ENCODE measurements around the gene BLOC1S4.
"Not testable (repeated sequence)": the region's sequence is repeated elsewhere in the genome, so short reads cannot be mapped to it uniquely, and the experiment has no call there.

BLOC1S4 gene

GRCh38 chr4:6742507-6742906 lies 26.5 kb downstream of the BLOC1S4 start:
- DNase-seq (ENCODE audit: low read depth): no peak

GRCh38 chr4:6742989-6743388 lies 27.0 kb downstream of the BLOC1S4 start:
- DNase-seq (ENCODE audit: low read depth): no peak

GRCh38 chr4:6746721-6747293 lies 30.8 kb downstream of the BLOC1S4 start:
- DNase-seq (ENCODE audit: low read depth): no peak

- no peak for DNase-seq (ENCODE audit: low read depth)
Observed at GRCh38 chr4:6747294-6748051, 31.5 kb downstream of the BLOC1S4 start.

GRCh38 chr4:6748286-6748685 lies 32.3 kb downstream of the BLOC1S4 start:
- DNase-seq (ENCODE audit: low read depth): no peak

GRCh38 chr4:6749340-6750171 lies 33.6 kb downstream of the BLOC1S4 start:
- DNase-seq (ENCODE audit: low read depth): no peak

GRCh38 chr4:6750286-6751221 lies 34.6 kb downstream of the BLOC1S4 start:
- DNase-seq (ENCODE audit: low read depth): no peak

- DNase-seq (ENCODE audit: low read depth): no peak
Observed at GRCh38 chr4:6751611-6752485, 35.9 kb downstream of the BLOC1S4 start.

- DNase-seq (ENCODE audit: low read depth): no peak
Observed at GRCh38 chr4:6752486-6752829, 36.5 kb downstream of the BLOC1S4 start.

- no peak for DNase-seq (ENCODE audit: low read depth)
Observed at GRCh38 chr4:6753103-6753560, 37.2 kb downstream of the BLOC1S4 start.

GRCh38 chr4:6753891-6754290 lies 37.9 kb downstream of the BLOC1S4 start:
- no peak for DNase-seq (ENCODE audit: low read depth)

- no peak for DNase-seq (ENCODE audit: low read depth)
Observed at GRCh38 chr4:6754481-6755087, 38.6 kb downstream of the BLOC1S4 start.

GRCh38 chr4:6755088-6755753 lies 39.2 kb downstream of the BLOC1S4 start:
- no peak for DNase-seq (ENCODE audit: low read depth)

- not testable (repeated sequence) for DNase-seq (ENCODE audit: low read depth)
Observed at GRCh38 chr4:6756345-6756744, 40.4 kb downstream of the BLOC1S4 start.

GRCh38 chr4:6758728-6759127 lies 42.8 kb downstream of the BLOC1S4 start:
- DNase-seq (ENCODE audit: low read depth): no peak

GRCh38 chr4:6760865-6761264 lies 44.9 kb downstream of the BLOC1S4 start:
- DNase-seq (ENCODE audit: low read depth): no peak

GRCh38 chr4:6761649-6762615 lies 46.0 kb downstream of the BLOC1S4 start:
- DNase-seq (ENCODE audit: low read depth): no peak

- DNase-seq (ENCODE audit: low read depth): no peak
Observed at GRCh38 chr4:6763330-6763851, 47.4 kb downstream of the BLOC1S4 start.
